Ureter (tissue), 1 donor: Measurements from ENCODE around the gene IQCF2. TPM values are rescaled to one million over a fixed set of nuclear protein-coding genes. Genes with fewer than 3 reads are reported as not detected.
"Not testable (repeated sequence)": the region's sequence is repeated elsewhere in the genome, so short reads cannot be mapped to it uniquely, and the experiment has no call there.

Experiments
- DNase-seq: peaks from one replicate; pipeline ENCODE4 v3.0.0-alpha.2; 2020; ENCODE audit warnings: low spot score
- total RNA-seq: library from RNA; stranded (reverse); gene quantifications from one replicate; pipeline ENCODE4 v1.2.4, GENCODE V29; 2023
- donor health status: DM: yes; HTN: yes; CAD: no.

The IQCF2 gene
- total RNA-seq, 1 donor from 2014 or later = not detected

GRCh38 chr3:51876186-51876585, 14.8 kb downstream of the IQCF2 start:
- DNase-seq = no peak

GRCh38 chr3:51879937-51880336, 18.5 kb downstream of the IQCF2 start:
- no peak for DNase-seq

GRCh38 chr3:51886447-51886846, 25.0 kb downstream of the IQCF2 start:
- DNase-seq = no peak

- no peak for DNase-seq
Measured at GRCh38 chr3:51887620-51888019, 26.2 kb downstream of the IQCF2 start.

GRCh38 chr3:51888463-51889105, 27.2 kb downstream of the IQCF2 start:
- no peak for DNase-seq

- DNase-seq = no peak
Measured at GRCh38 chr3:51891242-51892039, 30.0 kb downstream of the IQCF2 start.

GRCh38 chr3:51894391-51894790, 33.0 kb downstream of the IQCF2 start:
- no peak for DNase-seq

GRCh38 chr3:51894939-51895338, 33.5 kb downstream of the IQCF2 start:
- no peak for DNase-seq

- DNase-seq = no peak
Measured at GRCh38 chr3:51896607-51897305, 35.3 kb downstream of the IQCF2 start.

GRCh38 chr3:51897391-51897790, 36.0 kb downstream of the IQCF2 start:
- no peak for DNase-seq

GRCh38 chr3:51900043-51900442, 38.6 kb downstream of the IQCF2 start:
- not testable (repeated sequence) for DNase-seq

GRCh38 chr3:51902361-51902760, 40.9 kb downstream of the IQCF2 start:
- peak; percentile 60 for DNase-seq

GRCh38 chr3:51904034-51904823, 42.8 kb downstream of the IQCF2 start:
- no peak for DNase-seq

- DNase-seq = no peak
Measured at GRCh38 chr3:51908026-51908425, 46.6 kb downstream of the IQCF2 start.

Other genes with a start within 250 kb of the IQCF2 start
- 52.7 TPM for gene TEX264, start 190.4 kb upstream of the IQCF2 start, total RNA-seq
- gene GRM2, start 154.5 kb upstream of the IQCF2 start, total RNA-seq = 0.23 TPM
- not detected for gene IQCF6, start 82.4 kb upstream of the IQCF2 start, total RNA-seq
- gene IQCF5, start 14.0 kb downstream of the IQCF2 start, total RNA-seq = not detected
- not detected for gene IQCF1, start 41.7 kb downstream of the IQCF2 start, total RNA-seq
- gene RRP9, start 80.3 kb downstream of the IQCF2 start, total RNA-seq = 28.2 TPM
- gene PARP3, start 80.7 kb downstream of the IQCF2 start, total RNA-seq = 48.5 TPM
- gene GPR62, start 93.8 kb downstream of the IQCF2 start, total RNA-seq = 0.57 TPM
- gene PCBP4, start 105.8 kb downstream of the IQCF2 start, total RNA-seq = 40.8 TPM
- 55.3 TPM for gene ABHD14B, start 112.4 kb downstream of the IQCF2 start, total RNA-seq
- 19.4 TPM for gene ABHD14A, start 113.4 kb downstream of the IQCF2 start, total RNA-seq
- 72.8 TPM for gene ACY1, start 121.9 kb downstream of the IQCF2 start, total RNA-seq
- gene RPL29, start 134.3 kb downstream of the IQCF2 start, total RNA-seq = 1,577 TPM
- 22.2 TPM for gene DUSP7, start 195.0 kb downstream of the IQCF2 start, total RNA-seq